ENCODE results near the gene HDAC11.

HDAC11 gene

GRCh38 chr3:13543253-13543652 lies 63.1 kb downstream of the HDAC11 start:
- DNase-seq (ENCODE audit: low spot score): no peak

GRCh38 chr3:13544293-13544831 lies 64.3 kb downstream of the HDAC11 start:
- DNase-seq (ENCODE audit: low spot score): no peak

- DNase-seq (ENCODE audit: low spot score): no peak
Observed at GRCh38 chr3:13544951-13545651, 65.0 kb downstream of the HDAC11 start.

- no peak for DNase-seq (ENCODE audit: low spot score)
Observed at GRCh38 chr3:13545952-13546454, 65.9 kb downstream of the HDAC11 start.

GRCh38 chr3:13546667-13547171 lies 66.6 kb downstream of the HDAC11 start:
- no peak for DNase-seq (ENCODE audit: low spot score)

- no peak for DNase-seq (ENCODE audit: low spot score)
Observed at GRCh38 chr3:13547591-13548371, 67.7 kb downstream of the HDAC11 start.

GRCh38 chr3:13548696-13549622 lies 68.9 kb downstream of the HDAC11 start, which contains the start of gene FBLN2:
FBLN2 (plus strand) TSS chr3:13549125; CDS start chr3:13570356, 21,231 bp downstream.
- DNase-seq (ENCODE audit: low spot score): no peak

GRCh38 chr3:13549623-13550422 lies 69.7 kb downstream of the HDAC11 start:
- no peak for DNase-seq (ENCODE audit: low spot score)

- no peak for DNase-seq (ENCODE audit: low spot score)
Observed at GRCh38 chr3:13550423-13550690, 70.3 kb downstream of the HDAC11 start.

GRCh38 chr3:13550791-13551360 lies 70.8 kb downstream of the HDAC11 start:
- DNase-seq (ENCODE audit: low spot score): no peak

GRCh38 chr3:13552857-13553652 lies 72.9 kb downstream of the HDAC11 start:
- DNase-seq (ENCODE audit: low spot score): no peak

- DNase-seq (ENCODE audit: low spot score): no peak
Observed at GRCh38 chr3:13553686-13554085, 73.6 kb downstream of the HDAC11 start.

- no peak for DNase-seq (ENCODE audit: low spot score)
Observed at GRCh38 chr3:13555753-13556152, 75.6 kb downstream of the HDAC11 start.
